Globus pallidus (tissue), 1 donor: ENCODE measurements around the gene UNKL.
A peak's percentile ranks its signal among the peaks of the same experiment; 100 is the strongest.

Experiments used
- DNase-seq: peaks from one replicate; pipeline ENCODE4 v3.0.0-alpha.2; 2015; ENCODE audit warnings: low spot score

The UNKL gene

GRCh38 chr16:1401061-1401757 lies 13.3 kb downstream of the UNKL start:
- DNase-seq, result no peak

- DNase-seq, result no peak
Measured at GRCh38 chr16:1398826-1399581, 15.5 kb downstream of the UNKL start.

- no peak for DNase-seq
Measured at GRCh38 chr16:1398351-1398750, 16.2 kb downstream of the UNKL start.

GRCh38 chr16:1397779-1398178 lies 16.7 kb downstream of the UNKL start:
- no peak for DNase-seq

- DNase-seq, result no peak
Measured at GRCh38 chr16:1395444-1396031, 19.0 kb downstream of the UNKL start.

- DNase-seq, result no peak
Measured at GRCh38 chr16:1394367-1394951, 20.0 kb downstream of the UNKL start.

- DNase-seq, result no peak
Measured at GRCh38 chr16:1393613-1394176, 20.8 kb downstream of the UNKL start.

GRCh38 chr16:1392826-1393225 lies 21.7 kb downstream of the UNKL start:
- no peak for DNase-seq

GRCh38 chr16:1390239-1390779 lies 24.2 kb downstream of the UNKL start:
- DNase-seq, result no peak

- no peak for DNase-seq
Measured at GRCh38 chr16:1389762-1390161, 24.7 kb downstream of the UNKL start.

- no peak for DNase-seq
Measured at GRCh38 chr16:1387331-1387730, 27.2 kb downstream of the UNKL start.

- DNase-seq, result no peak
Measured at GRCh38 chr16:1385232-1385631, 29.3 kb downstream of the UNKL start.

GRCh38 chr16:1383556-1383955 lies 30.9 kb downstream of the UNKL start:
- DNase-seq, result no peak

GRCh38 chr16:1381612-1382406 lies 32.7 kb downstream of the UNKL start:
- no peak for DNase-seq

- DNase-seq, result no peak
Measured at GRCh38 chr16:1380195-1380594, 34.3 kb downstream of the UNKL start.

GRCh38 chr16:1379304-1380076 lies 35.0 kb downstream of the UNKL start:
- DNase-seq, result no peak

- DNase-seq, result peak; percentile 26
Measured at GRCh38 chr16:1378804-1379303, 35.6 kb downstream of the UNKL start.

GRCh38 chr16:1378087-1378803 lies 36.3 kb downstream of the UNKL start:
- no peak for DNase-seq

GRCh38 chr16:1377406-1378010 lies 37.0 kb downstream of the UNKL start:
- peak; percentile 53 for DNase-seq
